ENCODE measurements around the gene IL9R.
"Not testable (repeated sequence)": the region's sequence is repeated elsewhere in the genome, so short reads cannot be mapped to it uniquely, and the experiment has no call there.

The IL9R gene

GRCh38 chrX:156024949-156025492 lies 27.5 kb downstream of the IL9R start:
- not testable (repeated sequence) for H4K20me1 ChIP-seq (ENCODE audit: insufficient read depth, low read length, poor library complexity, severe bottlenecking); H2AFZ ChIP-seq (ENCODE audit: low read length); H3F3A ChIP-seq (ENCODE audit: low read depth); H3K9me3 ChIP-seq (ENCODE audit: insufficient read depth, low read depth, low read length); H3K9ac ChIP-seq (ENCODE audit: low read depth, low read length, poor library complexity, severe bottlenecking); H3K4me2 ChIP-seq (ENCODE audit: low read depth, low read length, poor library complexity, severe bottlenecking); H3K4me1 ChIP-seq (ENCODE audit: insufficient read depth, low read length, poor library complexity, severe bottlenecking); H3K79me2 ChIP-seq (ENCODE audit: insufficient read depth, low read length); H3K36me3 ChIP-seq (ENCODE audit: insufficient read depth, low read length); H3K27me3 ChIP-seq (ENCODE audit: insufficient read depth, low read length, poor library complexity, severe bottlenecking); H3K9me2 ChIP-seq (replicated peaks; ENCODE audit: low read depth, low read length); H3K4me3 ChIP-seq (ENCODE audit: low read length, poor library complexity, severe bottlenecking)

GRCh38 chrX:156028653-156029237 lies 31.2 kb downstream of the IL9R start:
- H3F3A ChIP-seq (ENCODE audit: low read depth); H3K4me1 ChIP-seq (ENCODE audit: insufficient read depth, low read length, poor library complexity, severe bottlenecking); H2AFZ ChIP-seq (ENCODE audit: low read length); H3K9ac ChIP-seq (ENCODE audit: low read depth, low read length, poor library complexity, severe bottlenecking); H3K9me3 ChIP-seq (ENCODE audit: insufficient read depth, low read depth, low read length); H3K79me2 ChIP-seq (ENCODE audit: insufficient read depth, low read length); H3K4me2 ChIP-seq (ENCODE audit: low read depth, low read length, poor library complexity, severe bottlenecking); H4K20me1 ChIP-seq (ENCODE audit: insufficient read depth, low read length, poor library complexity, severe bottlenecking); H3K27me3 ChIP-seq (ENCODE audit: insufficient read depth, low read length, poor library complexity, severe bottlenecking); H3K9me2 ChIP-seq (replicated peaks; ENCODE audit: low read depth, low read length); H3K36me3 ChIP-seq (ENCODE audit: insufficient read depth, low read length); H3K4me3 ChIP-seq (ENCODE audit: low read length, poor library complexity, severe bottlenecking): not testable (repeated sequence)

GRCh38 chrX:156029296-156029695 lies 31.8 kb downstream of the IL9R start:
- H3K4me2 ChIP-seq (ENCODE audit: low read depth, low read length, poor library complexity, severe bottlenecking); H2AFZ ChIP-seq (ENCODE audit: low read length); H3K36me3 ChIP-seq (ENCODE audit: insufficient read depth, low read length); H3F3A ChIP-seq (ENCODE audit: low read depth); H3K9me2 ChIP-seq (replicated peaks; ENCODE audit: low read depth, low read length); H3K9me3 ChIP-seq (ENCODE audit: insufficient read depth, low read depth, low read length); H3K27me3 ChIP-seq (ENCODE audit: insufficient read depth, low read length, poor library complexity, severe bottlenecking); H3K9ac ChIP-seq (ENCODE audit: low read depth, low read length, poor library complexity, severe bottlenecking); H4K20me1 ChIP-seq (ENCODE audit: insufficient read depth, low read length, poor library complexity, severe bottlenecking); H3K79me2 ChIP-seq (ENCODE audit: insufficient read depth, low read length); H3K4me1 ChIP-seq (ENCODE audit: insufficient read depth, low read length, poor library complexity, severe bottlenecking); H3K4me3 ChIP-seq (ENCODE audit: low read length, poor library complexity, severe bottlenecking): not testable (repeated sequence)

- not testable (repeated sequence) for H2AFZ ChIP-seq (ENCODE audit: low read length); H3K9ac ChIP-seq (ENCODE audit: low read depth, low read length, poor library complexity, severe bottlenecking)
Observed at GRCh38 chrX:156029707-156030442, 32.4 kb downstream of the IL9R start.

GRCh38 chrX:156030474-156030873 lies 33.0 kb downstream of the IL9R start:
- H3K9ac ChIP-seq (ENCODE audit: low read depth, low read length, poor library complexity, severe bottlenecking); H3K4me3 ChIP-seq (ENCODE audit: low read length, poor library complexity, severe bottlenecking); H3K79me2 ChIP-seq (ENCODE audit: insufficient read depth, low read length); H3K4me1 ChIP-seq (ENCODE audit: insufficient read depth, low read length, poor library complexity, severe bottlenecking); H2AFZ ChIP-seq (ENCODE audit: low read length); H3K9me2 ChIP-seq (replicated peaks; ENCODE audit: low read depth, low read length); H3K36me3 ChIP-seq (ENCODE audit: insufficient read depth, low read length); H3K4me2 ChIP-seq (ENCODE audit: low read depth, low read length, poor library complexity, severe bottlenecking); H3F3A ChIP-seq (ENCODE audit: low read depth); H4K20me1 ChIP-seq (ENCODE audit: insufficient read depth, low read length, poor library complexity, severe bottlenecking); H3K27me3 ChIP-seq (ENCODE audit: insufficient read depth, low read length, poor library complexity, severe bottlenecking); H3K9me3 ChIP-seq (ENCODE audit: insufficient read depth, low read depth, low read length): not testable (repeated sequence)

More at GRCh38 chrX:156029707-156030442, 32.4 kb downstream of the IL9R start:
- not testable (repeated sequence) for H3K4me2 ChIP-seq (ENCODE audit: low read depth, low read length, poor library complexity, severe bottlenecking); H4K20me1 ChIP-seq (ENCODE audit: insufficient read depth, low read length, poor library complexity, severe bottlenecking); H3K4me3 ChIP-seq (ENCODE audit: low read length, poor library complexity, severe bottlenecking); H3K4me1 ChIP-seq (ENCODE audit: insufficient read depth, low read length, poor library complexity, severe bottlenecking); H3K36me3 ChIP-seq (ENCODE audit: insufficient read depth, low read length); H3K79me2 ChIP-seq (ENCODE audit: insufficient read depth, low read length); H3K9me2 ChIP-seq (replicated peaks; ENCODE audit: low read depth, low read length); H3F3A ChIP-seq (ENCODE audit: low read depth); H3K27me3 ChIP-seq (ENCODE audit: insufficient read depth, low read length, poor library complexity, severe bottlenecking); H3K9me3 ChIP-seq (ENCODE audit: insufficient read depth, low read depth, low read length)
